Measurements from ENCODE around the gene GPRASP1. TPM values are rescaled to one million over a fixed set of nuclear protein-coding genes. Genes with fewer than 3 reads are reported as not detected.

Gene GPRASP1
- total and polyA plus RNA-seq, 10 of the 15 experiments (the other 5 are each of a cell fraction or from before 2014, with no cell fraction given), result 0.03 to 0.46 (median 0.14) TPM

DNA sequence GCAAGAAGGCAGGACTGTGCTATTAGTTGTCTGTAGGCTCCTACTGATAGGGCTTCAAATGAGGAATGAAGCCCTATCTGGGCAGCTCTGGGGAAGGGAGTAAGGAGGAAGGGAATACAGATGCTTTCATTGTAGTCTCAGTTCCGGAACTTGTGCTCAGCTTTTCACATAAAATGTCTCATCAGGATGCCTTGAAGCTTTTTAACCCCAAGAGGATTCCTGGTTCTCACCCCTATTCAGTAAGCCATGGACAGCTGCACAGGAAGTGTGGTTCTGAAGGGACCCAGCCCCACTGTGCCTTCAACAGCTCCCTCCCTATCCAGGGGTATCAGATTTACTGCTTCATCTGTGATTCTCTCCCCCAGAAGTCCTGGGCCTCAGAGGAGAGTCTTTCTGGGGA, 47.0 kb upstream of the GPRASP1 start:
- ChIA-PET POLR2A (no interaction called here), CTCF (interaction anchor here (0.9 kb wide), 1 partner anchor 248 kb away, joined by 3 read pairs; no protein-coding TSS in a partner anchor), RAD21 (ENCODE audit: unreplicated experiment) (no interaction called here), SMC1A (ENCODE audit: uncharacterized antibody, unreplicated experiment) (no interaction called here)
- Histone ChIP-seq H3K4me1 (ENCODE audit: control insufficient read depth, insufficient read depth, low read length) (no peaks in the 10 kb centered on the region), H3K27ac (ENCODE audit: control insufficient read depth, insufficient read depth) (no peak overlapping the region), H3K27me3 (replicated peaks in 1 of 2; ENCODE audit: control insufficient read depth in 2 of 2, insufficient read depth in 2 of 2, low read length in 1 of 2) (no peaks in the 10 kb centered on the region), H3K9me3 (replicated peaks; ENCODE audit: control insufficient read depth, insufficient read depth, low read length) (no peaks in the 10 kb centered on the region), H3K4me3 (no peak overlapping the region), H4K20me1 (ENCODE audit: control insufficient read depth, insufficient read depth) (no peaks in the 10 kb centered on the region), H2AFZ (ENCODE audit: control insufficient read depth, low read depth, low read length) (no peak overlapping the region), H3K9ac (ENCODE audit: control insufficient read depth, insufficient read depth, low read length) (no peak overlapping the region), H3K4me2 (ENCODE audit: control insufficient read depth, insufficient read depth) (no peak overlapping the region), H3K36me3 (ENCODE audit: control insufficient read depth in 2 of 2, insufficient read depth in 2 of 2, low read length in 1 of 2) (no peaks in the 10 kb centered on the region), H3K79me2 (ENCODE audit: control insufficient read depth, insufficient read depth, low read length) (peaks cover 2% of the 10 kb centered on the region)
- intact Hi-C loops (cut with micrococcal nuclease; ENCODE audit: unreplicated experiment) (no loop called here), in situ Hi-C loops (cut with MboI) (no loop called here)
- ATAC-seq, result peak; percentile 13
- TF ChIP-seq, protein P1, sequence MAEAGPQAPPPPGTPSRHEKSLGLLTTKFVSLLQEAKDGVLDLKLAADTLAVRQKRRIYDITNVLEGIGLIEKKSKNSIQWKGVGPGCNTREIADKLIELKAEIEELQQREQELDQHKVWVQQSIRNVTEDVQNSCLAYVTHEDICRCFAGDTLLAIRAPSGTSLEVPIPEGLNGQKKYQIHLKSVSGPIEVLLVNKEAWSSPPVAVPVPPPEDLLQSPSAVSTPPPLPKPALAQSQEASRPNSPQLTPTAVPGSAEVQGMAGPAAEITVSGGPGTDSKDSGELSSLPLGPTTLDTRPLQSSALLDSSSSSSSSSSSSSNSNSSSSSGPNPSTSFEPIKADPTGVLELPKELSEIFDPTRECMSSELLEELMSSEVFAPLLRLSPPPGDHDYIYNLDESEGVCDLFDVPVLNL (IDR thresholded peaks at IDR 0.05; ENCODE audit: low read depth, low read length), result no peak
- TF ChIP-seq NFYB (IDR thresholded peaks at IDR 0.05; ENCODE audit: insufficient read depth, low read depth, low read length) (no peak), ZNF24 (IDR thresholded peaks at IDR 0.05) (no peak), BACH1 (IDR thresholded peaks at IDR 0.05; ENCODE audit: borderline replicate concordance) (no peak)
- DNase-seq (ENCODE audit: low read depth, low spot score), result no peak
- no peak for FAIRE-seq
- BruUV-seq (replicated peaks), result no TSS peak
- WGBS (ENCODE audit: insufficient coverage, insufficient replicate concordance, low lambda C conversion rate, missing lambda C conversion rate), result 64% methylated on average over 1 of the region's 1 CpG

DNA sequence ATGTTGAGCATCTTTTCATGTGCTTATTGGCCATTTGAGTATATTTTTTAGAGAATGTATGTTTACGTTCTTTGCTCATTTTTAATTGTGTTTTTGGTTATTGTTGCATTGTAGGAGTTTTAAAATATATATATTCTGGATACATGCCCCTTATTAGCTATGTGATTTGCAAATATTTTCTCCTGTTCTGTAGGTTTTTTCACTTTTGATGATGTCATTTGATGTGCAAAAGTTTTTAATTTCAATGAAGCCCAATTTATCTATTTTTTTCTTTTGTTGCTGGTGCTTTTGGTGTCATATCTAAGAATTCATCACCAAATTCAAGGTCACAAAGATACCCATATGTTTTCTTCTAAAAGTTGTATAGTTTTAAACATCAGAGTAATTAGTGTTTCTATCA, 45.2 kb upstream of the GPRASP1 start:
- in situ Hi-C loops (cut with MboI), result no loop called here

More for the DNA sequence above, 45.2 kb upstream of the GPRASP1 start:
- no peaks in the 10 kb centered on the region for H3K4me1 ChIP-seq (ENCODE audit: control insufficient read depth, insufficient read depth, low read length)
- BruUV-seq (replicated peaks), result no TSS peak
- H3K27me3 ChIP-seq (replicated peaks in 1 of 2; ENCODE audit: control insufficient read depth in 2 of 2, insufficient read depth in 2 of 2, low read length in 1 of 2), result no peaks in the 10 kb centered on the region
- H3K9me3 ChIP-seq (replicated peaks; ENCODE audit: control insufficient read depth, insufficient read depth, low read length), result no peaks in the 10 kb centered on the region
- no peak overlapping the region for H3K4me3 ChIP-seq
- H3K4me2 ChIP-seq (ENCODE audit: control insufficient read depth, insufficient read depth), result no peak overlapping the region
- intact Hi-C loops (cut with micrococcal nuclease; ENCODE audit: unreplicated experiment), result no loop called here
- ATAC-seq (no peak), FAIRE-seq (no peak), DNase-seq (ENCODE audit: low read depth, low spot score) (no peak)
- TF ChIP-seq, protein P2, sequence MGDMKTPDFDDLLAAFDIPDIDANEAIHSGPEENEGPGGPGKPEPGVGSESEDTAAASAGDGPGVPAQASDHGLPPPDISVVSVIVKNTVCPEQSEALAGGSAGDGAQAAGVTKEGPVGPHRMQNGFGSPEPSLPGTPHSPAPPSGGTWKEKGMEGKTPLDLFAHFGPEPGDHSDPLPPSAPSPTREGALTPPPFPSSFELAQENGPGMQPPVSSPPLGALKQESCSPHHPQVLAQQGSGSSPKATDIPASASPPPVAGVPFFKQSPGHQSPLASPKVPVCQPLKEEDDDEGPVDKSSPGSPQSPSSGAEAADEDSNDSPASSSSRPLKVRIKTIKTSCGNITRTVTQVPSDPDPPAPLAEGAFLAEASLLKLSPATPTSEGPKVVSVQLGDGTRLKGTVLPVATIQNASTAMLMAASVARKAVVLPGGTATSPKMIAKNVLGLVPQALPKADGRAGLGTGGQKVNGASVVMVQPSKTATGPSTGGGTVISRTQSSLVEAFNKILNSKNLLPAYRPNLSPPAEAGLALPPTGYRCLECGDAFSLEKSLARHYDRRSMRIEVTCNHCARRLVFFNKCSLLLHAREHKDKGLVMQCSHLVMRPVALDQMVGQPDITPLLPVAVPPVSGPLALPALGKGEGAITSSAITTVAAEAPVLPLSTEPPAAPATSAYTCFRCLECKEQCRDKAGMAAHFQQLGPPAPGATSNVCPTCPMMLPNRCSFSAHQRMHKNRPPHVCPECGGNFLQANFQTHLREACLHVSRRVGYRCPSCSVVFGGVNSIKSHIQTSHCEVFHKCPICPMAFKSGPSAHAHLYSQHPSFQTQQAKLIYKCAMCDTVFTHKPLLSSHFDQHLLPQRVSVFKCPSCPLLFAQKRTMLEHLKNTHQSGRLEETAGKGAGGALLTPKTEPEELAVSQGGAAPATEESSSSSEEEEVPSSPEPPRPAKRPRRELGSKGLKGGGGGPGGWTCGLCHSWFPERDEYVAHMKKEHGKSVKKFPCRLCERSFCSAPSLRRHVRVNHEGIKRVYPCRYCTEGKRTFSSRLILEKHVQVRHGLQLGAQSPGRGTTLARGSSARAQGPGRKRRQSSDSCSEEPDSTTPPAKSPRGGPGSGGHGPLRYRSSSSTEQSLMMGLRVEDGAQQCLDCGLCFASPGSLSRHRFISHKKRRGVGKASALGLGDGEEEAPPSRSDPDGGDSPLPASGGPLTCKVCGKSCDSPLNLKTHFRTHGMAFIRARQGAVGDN (IDR thresholded peaks at IDR 0.05), result no peak
- TF ChIP-seq SRF (IDR thresholded peaks at IDR 0.05; ENCODE audit: low read depth in 2 of 2, low read length in 2 of 2) (no peak), NFYA (IDR thresholded peaks at IDR 0.05; ENCODE audit: borderline replicate concordance, low read depth, low read length) (no peak), DPF2 (IDR thresholded peaks at IDR 0.05) (no peak), RELA (IDR thresholded peaks at IDR 0.05; ENCODE audit: borderline replicate concordance, partially characterized antibody) (no peak), CBX5 (IDR thresholded peaks at IDR 0.05; ENCODE audit: low read depth) (no peak), ZNF217 (IDR thresholded peaks at IDR 0.05) (no peak), EZH2 (IDR thresholded peaks at IDR 0.05; ENCODE audit: borderline replicate concordance, control insufficient read depth, low read depth, low read length) (no peak)
- no peak overlapping the region for H2AFZ ChIP-seq (ENCODE audit: control insufficient read depth, low read depth, low read length)
- no peak overlapping the region for H3K27ac ChIP-seq (ENCODE audit: control insufficient read depth, insufficient read depth)
- POLR2A ChIA-PET, result no interaction called here
- no peaks in the 10 kb centered on the region for H3K79me2 ChIP-seq (ENCODE audit: control insufficient read depth, insufficient read depth, low read length)
- WGBS (ENCODE audit: insufficient coverage, insufficient replicate concordance, low lambda C conversion rate, missing lambda C conversion rate), result 57% methylated on average over 1 of the region's 1 CpG
- no peaks in the 10 kb centered on the region for H3K36me3 ChIP-seq (ENCODE audit: control insufficient read depth in 2 of 2, insufficient read depth in 2 of 2, low read length in 1 of 2)
- no peak overlapping the region for H3K9ac ChIP-seq (ENCODE audit: control insufficient read depth, insufficient read depth, low read length)
- SMC1A ChIA-PET (ENCODE audit: uncharacterized antibody, unreplicated experiment), result interaction anchor here (1.0 kb wide), 1 partner anchor 8 kb away, joined by 3 read pairs; no protein-coding TSS in a partner anchor
- CTCF ChIA-PET, result no interaction called here
- RAD21 ChIA-PET (ENCODE audit: unreplicated experiment), result no interaction called here
- H4K20me1 ChIP-seq (ENCODE audit: control insufficient read depth, insufficient read depth), result no peaks in the 10 kb centered on the region
